ENCODE data around the gene EPHA4. TPM values are rescaled to one million over a fixed set of nuclear protein-coding genes. Genes with fewer than 3 reads are reported as not detected.

The EPHA4 gene
- total and polyA plus RNA-seq, 2 of the 4 experiments (the other 2 are of a cell fraction) = 36.9 to 132 TPM

GRCh38 chr2:221515864-221516263 is 56.2 kb downstream of the EPHA4 start:
- no peak overlapping the region for H3K14ac ChIP-seq (replicated peaks; ENCODE audit: low read depth, low read length)
- H3K9ac ChIP-seq (ENCODE audit: low read depth, low read length) = no peak overlapping the region
- H2BK5ac ChIP-seq (ENCODE audit: low read depth, low read length, poor library complexity, severe bottlenecking) = no peak overlapping the region
- H3K56ac ChIP-seq (ENCODE audit: extremely low read depth, insufficient read depth, low read length) = no peak overlapping the region
- H3K27ac ChIP-seq (ENCODE audit: insufficient read depth, low read length) = no peak overlapping the region
- no peak overlapping the region for H4K5ac ChIP-seq (ENCODE audit: low read depth, low read length)
- no peak for TF ChIP-seq USF2 (IDR thresholded peaks at IDR 0.05; ENCODE audit: low read depth, low read length)
- no peak for TF ChIP-seq ELK1 (IDR thresholded peaks at IDR 0.05; ENCODE audit: borderline replicate concordance, low read depth, low read length)
- no peak for TF ChIP-seq NFE2L2 (IDR thresholded peaks at IDR 0.05; ENCODE audit: low read depth, low read length)
- no peak for TF ChIP-seq MXI1 (IDR thresholded peaks at IDR 0.05; ENCODE audit: borderline replicate concordance, low read depth, low read length)
- TF ChIP-seq RAD21 (IDR thresholded peaks at IDR 0.05; ENCODE audit: low read length) = no peak
- TF ChIP-seq POLR2A (IDR thresholded peaks at IDR 0.05; ENCODE audit: low read depth, low read length) = no peak
- no peak for TF ChIP-seq CTCF (conservative IDR thresholded peaks at IDR 0.05; ENCODE audit: low read depth, low read length)
- no peak for TF ChIP-seq RFX5 (IDR thresholded peaks at IDR 0.05; ENCODE audit: low read depth, low read length)
- TF ChIP-seq FOS (IDR thresholded peaks at IDR 0.05; ENCODE audit: low read depth, low read length) = no peak
- TF ChIP-seq MAZ (IDR thresholded peaks at IDR 0.05; ENCODE audit: borderline replicate concordance, low read depth, low read length) = no peak
- no peak for TF ChIP-seq SMC3 (IDR thresholded peaks at IDR 0.05; ENCODE audit: low read depth, low read length)
- no peak for TF ChIP-seq MAFK (IDR thresholded peaks at IDR 0.05; ENCODE audit: low read depth, low read length)
- no peak for TF ChIP-seq BHLHE40 (IDR thresholded peaks at IDR 0.05; ENCODE audit: low read depth, low read length)
- TF ChIP-seq CHD1 (IDR thresholded peaks at IDR 0.05; ENCODE audit: low read depth, low read length) = no peak
- no peak for TF ChIP-seq CEBPB (IDR thresholded peaks at IDR 0.05; ENCODE audit: low read depth, low read length)
- H2BK20ac ChIP-seq (ENCODE audit: low read depth, low read length) = no peak overlapping the region
- ATAC-seq (ENCODE audit: low read depth) (no peak), DNase-seq (no peak)
- WGBS, 2 experiments (ENCODE audit: extremely low coverage in 2 of 2, insufficient read length in 1 of 2) = no CpG with 5 or more reads among the region's 1 CpG
- H3K9me1 ChIP-seq (ENCODE audit: insufficient read depth, low read length) = peaks cover 13% of the 10 kb centered on the region; the same call in 1 of the 2 replicates
- peaks cover 15 to 20% of the 10 kb centered on the region in 2 experiments for H3K79me1 ChIP-seq (ENCODE audit: low read depth in 1 of 2, low read length in 2 of 2)
- no peaks in the 10 kb centered on the region for H3K27me3 ChIP-seq (ENCODE audit: control insufficient read depth, insufficient read depth, low read length)
- intact Hi-C loops (cut with micrococcal nuclease) = loop anchor here (5.0 kb wide), 1 partner anchor 46 kb away; no protein-coding TSS in a partner anchor
- no peak overlapping the region for H3K4ac ChIP-seq (ENCODE audit: low read depth, low read length)
- peaks cover 3% of the 10 kb centered on the region; the same call in 1 of the 2 replicates for H3K36me3 ChIP-seq (ENCODE audit: control insufficient read depth, insufficient read depth, low read length)
- no peak overlapping the region for H3K18ac ChIP-seq (ENCODE audit: low read depth, low read length)
- H3K4me3 ChIP-seq (ENCODE audit: insufficient read depth, low read depth, low read length) = no peak overlapping the region
- 0 out of 2 replicates have a peak, but pooled peaks cover 5% of the 10 kb centered on the region for H4K20me1 ChIP-seq (ENCODE audit: insufficient read depth, low read length)
- H2AFZ ChIP-seq (replicated peaks; ENCODE audit: low read length, poor library complexity) = no peak overlapping the region
- dilution Hi-C loops (cut with HindIII; ENCODE audit: low sequenced_read_pairs, unreplicated experiment) = no loop called here
- no peak overlapping the region; the same call in 2 of the 3 replicates for H2BK15ac ChIP-seq (ENCODE audit: low read depth, low read length)
- H4K8ac ChIP-seq (ENCODE audit: low read depth in 2 of 2, low read length in 2 of 2) = no peak overlapping the region
- H3K23ac ChIP-seq (ENCODE audit: low read depth, low read length) = no peak overlapping the region
- no peak overlapping the region for H4K91ac ChIP-seq (ENCODE audit: insufficient read depth, low read depth, low read length)
- H2AK9ac ChIP-seq (replicated peaks; ENCODE audit: low read depth, low read length, poor library complexity) = no peak overlapping the region
- no peak overlapping the region for H2AK5ac ChIP-seq (ENCODE audit: low read depth, low read length)
- H2BK120ac ChIP-seq (ENCODE audit: low read depth, low read length) = no peak overlapping the region
- H3K9me3 ChIP-seq (ENCODE audit: control insufficient read depth, insufficient read depth, low read length) = no peaks in the 10 kb centered on the region
- no TSS peak for BruUV-seq (replicated peaks)
- POLR2A ChIA-PET (ENCODE audit: unreplicated experiment) = no interaction called here
- H3K4me1 ChIP-seq (ENCODE audit: control insufficient read depth, insufficient read depth, low read length) = peaks cover 11% of the 10 kb centered on the region
- no peak overlapping the region for H3K4me2 ChIP-seq (ENCODE audit: low read depth, low read length)
- CTCF ChIA-PET = interaction anchor here (0.7 kb wide), 1 partner anchor 35 kb away, joined by 4 read pairs; no protein-coding TSS in a partner anchor
- in situ Hi-C loops (cut with MboI; ENCODE audit: low sequenced_read_pairs) = no loop called here
